ENCODE results near the gene SLC7A8. TPM values are rescaled to one million over a fixed set of nuclear protein-coding genes. Genes with fewer than 3 reads are reported as not detected.

SLC7A8 gene
- total RNA-seq, 1 donor from 2014 or later = 3.3 TPM

DNA sequence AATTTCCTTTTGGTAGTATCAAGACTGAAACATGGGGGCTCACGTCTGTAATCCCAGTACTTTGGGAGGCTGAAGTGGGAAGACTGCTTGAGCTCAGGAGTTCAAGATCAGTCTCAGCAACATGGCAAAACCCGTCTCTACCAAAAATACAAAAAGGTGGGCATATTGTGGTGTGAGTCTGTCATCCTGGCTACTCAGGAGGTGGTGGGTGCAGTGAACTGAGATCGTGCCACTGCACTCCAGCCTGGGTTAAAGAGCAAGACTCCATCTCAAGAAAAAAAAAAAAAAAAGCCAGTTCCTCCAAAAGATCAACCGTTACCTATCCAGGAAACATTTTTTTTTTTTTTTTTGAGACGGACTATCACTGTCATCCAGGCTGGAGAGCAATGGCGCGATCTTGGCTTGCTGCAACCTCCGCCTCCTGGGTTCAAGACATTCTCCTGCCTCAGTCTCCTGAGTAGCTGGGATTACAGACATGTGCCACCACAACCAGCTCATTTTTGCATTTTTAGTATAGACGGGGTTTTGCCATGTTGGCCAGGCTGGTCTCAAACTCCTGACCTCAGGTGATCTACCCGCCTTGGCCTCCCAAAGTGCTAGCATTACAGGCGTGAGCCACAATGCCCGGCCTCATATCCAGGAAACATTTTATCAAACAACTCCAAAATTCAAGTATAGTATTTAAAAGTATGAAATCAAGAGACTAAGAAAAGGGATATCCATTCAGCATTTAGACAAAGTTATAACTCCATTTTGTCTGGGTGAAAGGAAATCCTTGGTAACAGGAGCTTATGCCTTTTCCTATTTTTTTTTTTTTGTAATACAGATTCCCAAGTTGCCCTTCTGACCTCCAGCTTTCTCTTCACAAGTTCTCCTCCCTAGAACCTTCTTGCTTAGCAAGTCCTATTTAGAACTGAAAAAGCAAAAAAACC lies 91.9 kb downstream of the SLC7A8 start:
- H3K4me3 ChIP-seq (ENCODE audit: low read depth, low read length) = no peak overlapping the region
- DNase-seq (ENCODE audit: low read depth) = no peak
- TF ChIP-seq, protein P1, sequence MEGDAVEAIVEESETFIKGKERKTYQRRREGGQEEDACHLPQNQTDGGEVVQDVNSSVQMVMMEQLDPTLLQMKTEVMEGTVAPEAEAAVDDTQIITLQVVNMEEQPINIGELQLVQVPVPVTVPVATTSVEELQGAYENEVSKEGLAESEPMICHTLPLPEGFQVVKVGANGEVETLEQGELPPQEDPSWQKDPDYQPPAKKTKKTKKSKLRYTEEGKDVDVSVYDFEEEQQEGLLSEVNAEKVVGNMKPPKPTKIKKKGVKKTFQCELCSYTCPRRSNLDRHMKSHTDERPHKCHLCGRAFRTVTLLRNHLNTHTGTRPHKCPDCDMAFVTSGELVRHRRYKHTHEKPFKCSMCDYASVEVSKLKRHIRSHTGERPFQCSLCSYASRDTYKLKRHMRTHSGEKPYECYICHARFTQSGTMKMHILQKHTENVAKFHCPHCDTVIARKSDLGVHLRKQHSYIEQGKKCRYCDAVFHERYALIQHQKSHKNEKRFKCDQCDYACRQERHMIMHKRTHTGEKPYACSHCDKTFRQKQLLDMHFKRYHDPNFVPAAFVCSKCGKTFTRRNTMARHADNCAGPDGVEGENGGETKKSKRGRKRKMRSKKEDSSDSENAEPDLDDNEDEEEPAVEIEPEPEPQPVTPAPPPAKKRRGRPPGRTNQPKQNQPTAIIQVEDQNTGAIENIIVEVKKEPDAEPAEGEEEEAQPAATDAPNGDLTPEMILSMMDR (conservative IDR thresholded peaks at IDR 0.05; ENCODE audit: low read depth, low read length) = no peak

DNA sequence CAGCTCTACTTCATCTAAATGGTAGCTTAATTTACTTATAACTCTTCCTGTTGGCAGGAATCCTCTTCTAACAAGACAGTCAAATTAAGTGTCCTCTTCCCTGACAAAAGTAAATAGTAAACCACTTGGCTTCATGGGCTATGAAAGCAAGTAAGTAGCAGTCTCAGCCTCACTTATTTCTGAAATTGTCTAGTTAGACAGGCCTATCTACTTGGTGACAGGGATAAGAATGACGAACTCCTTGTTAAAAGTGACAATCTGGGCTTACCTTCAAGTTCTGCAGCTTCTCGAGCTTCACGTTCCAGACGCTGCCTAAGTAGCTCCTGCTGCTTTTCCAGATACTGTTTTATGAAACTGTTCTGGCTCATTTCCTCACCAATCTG lies 93.2 kb downstream of the SLC7A8 start:
- no peak for DNase-seq (ENCODE audit: low read depth)
- H3K4me3 ChIP-seq (ENCODE audit: low read depth, low read length) = no peak overlapping the region
- TF ChIP-seq, protein P1 (conservative IDR thresholded peaks at IDR 0.05; ENCODE audit: low read depth, low read length) = no peak

DNA sequence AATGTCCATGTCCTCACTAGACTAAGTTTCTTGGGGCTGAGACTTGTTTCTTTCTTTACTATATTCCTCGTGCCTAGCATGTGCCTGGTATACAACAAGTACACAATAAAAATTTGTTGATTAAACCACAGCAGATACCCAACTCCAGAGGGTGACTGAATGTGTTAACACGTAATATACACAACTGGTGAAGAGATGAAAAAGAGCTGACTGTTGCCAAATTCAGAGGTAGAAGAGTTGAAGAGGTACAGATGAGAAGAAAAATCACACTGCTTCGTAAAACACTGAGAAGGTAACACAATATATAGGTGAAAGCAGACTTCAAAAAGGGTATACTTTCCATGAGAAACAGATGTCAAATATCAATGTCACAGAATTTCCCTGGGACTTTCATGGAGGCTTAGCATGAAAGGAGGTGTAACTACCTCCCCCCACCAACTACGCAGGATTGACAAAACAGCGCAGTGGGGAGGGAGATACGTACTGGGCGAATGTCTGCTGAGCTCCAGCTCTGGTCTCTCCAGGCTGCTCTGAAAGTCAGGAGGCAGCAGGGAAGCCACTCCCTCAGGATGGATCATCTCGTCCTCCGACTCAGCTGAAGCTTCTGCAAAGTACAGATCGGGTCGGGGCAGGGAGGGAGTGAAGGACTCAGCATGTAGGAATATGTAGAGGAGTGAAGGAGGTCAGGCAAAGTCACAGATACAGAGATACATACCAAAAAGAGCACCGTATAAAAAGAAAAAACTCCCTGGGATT lies 93.8 kb downstream of the SLC7A8 start:
- DNase-seq (ENCODE audit: low read depth) = no peak
- TF ChIP-seq, protein P1 (conservative IDR thresholded peaks at IDR 0.05; ENCODE audit: low read depth, low read length) = no peak
- no peak overlapping the region for H3K4me3 ChIP-seq (ENCODE audit: low read depth, low read length)

DNA sequence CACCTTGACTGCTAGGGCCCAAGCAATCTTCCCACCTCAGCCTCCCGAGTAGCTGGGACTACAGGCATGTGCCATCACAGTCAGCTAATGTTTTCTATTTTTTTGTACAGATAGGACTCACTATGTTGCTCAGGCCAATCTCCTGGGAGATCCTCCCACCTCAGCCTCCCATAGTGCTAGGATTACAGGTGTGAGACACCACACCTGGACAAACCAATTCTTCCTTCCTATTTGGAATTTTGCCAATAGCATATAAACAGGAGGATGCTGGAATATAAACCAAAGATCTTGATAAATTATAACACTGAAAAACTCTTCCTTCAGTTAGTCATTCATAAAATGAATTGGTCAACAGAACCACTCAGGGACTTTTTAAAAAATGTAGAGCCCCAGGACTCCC lies 96.9 kb downstream of the SLC7A8 start:
- TF ChIP-seq, protein P1 (conservative IDR thresholded peaks at IDR 0.05; ENCODE audit: low read depth, low read length) = no peak
- DNase-seq (ENCODE audit: low read depth) = no peak
- H3K4me3 ChIP-seq (ENCODE audit: low read depth, low read length) = no peak overlapping the region

DNA sequence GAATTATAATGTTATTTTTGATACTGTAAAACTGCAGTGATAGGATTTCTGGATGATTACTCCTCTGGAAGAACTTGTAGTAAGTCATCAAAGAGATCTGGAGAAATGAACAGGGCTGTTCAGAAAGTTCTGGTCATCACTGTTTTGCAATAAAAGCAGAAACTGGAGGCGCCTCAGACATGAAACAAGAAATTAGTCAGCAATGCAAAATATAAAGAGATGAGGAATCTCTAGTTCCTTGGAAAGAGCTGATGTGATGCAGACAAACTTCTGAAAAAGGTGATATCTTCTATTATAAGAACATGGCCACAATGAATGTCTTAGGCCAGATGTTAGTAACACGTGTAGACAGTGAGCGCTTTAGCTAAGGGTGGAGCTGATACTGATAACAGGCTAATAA lies 98.0 kb downstream of the SLC7A8 start:
- TF ChIP-seq, protein P1 (conservative IDR thresholded peaks at IDR 0.05; ENCODE audit: low read depth, low read length) = no peak
- DNase-seq (ENCODE audit: low read depth) = no peak
- H3K4me3 ChIP-seq (ENCODE audit: low read depth, low read length) = no peak overlapping the region

DNA sequence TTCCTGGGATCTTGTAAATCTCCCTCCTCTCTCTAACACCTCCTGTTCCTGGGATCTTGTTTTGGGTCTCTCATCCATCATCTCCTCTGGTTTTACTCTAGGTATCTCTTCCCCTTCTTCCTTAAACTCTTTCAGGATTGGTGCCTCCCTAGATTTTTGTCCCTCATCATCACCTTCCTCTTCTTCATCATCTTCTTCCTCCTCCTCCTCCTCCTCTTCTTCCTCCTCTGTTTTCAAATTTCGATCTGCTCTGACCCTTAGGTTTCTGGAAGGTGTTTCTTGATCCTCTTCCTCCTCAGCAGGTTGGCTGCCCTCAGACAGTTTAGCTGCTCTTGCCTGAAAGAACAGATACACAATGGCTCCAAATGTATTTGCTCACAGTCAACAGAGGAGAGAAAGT lies 103.0 kb downstream of the SLC7A8 start:
- TF ChIP-seq, protein P1 (conservative IDR thresholded peaks at IDR 0.05; ENCODE audit: low read depth, low read length) = no peak
- no peak for DNase-seq (ENCODE audit: low read depth)
- no peak overlapping the region for H3K4me3 ChIP-seq (ENCODE audit: low read depth, low read length)

All from epithelial cell of proximal tubule (primary cell).